PC-9 (cell line): ENCODE data around the gene P4HA1. TPM values are rescaled to one million over a fixed set of nuclear protein-coding genes. Genes with fewer than 3 reads are reported as not detected.

Experiments
- BruUV-seq: library from RNA; stranded (reverse); fragments of 400-500 nt; replicated peaks from 2 replicates; lab custom pipeline; 2021; lab: Mats Ljungman, UMichigan
- CTCF ChIA-PET: fragments of 300-600 bp; sonication (Branson Sonifier 250); formaldehyde crosslinking; loops from one replicate; lab custom pipeline; 2022; ENCODE audit warnings: antibody characterized with exemption; lab: Charles Lee
- POLR2A ChIA-PET: fragments of 300-600 bp; sonication (Branson Sonifier 250); formaldehyde crosslinking; loops from one replicate; lab custom pipeline; 2022; ENCODE audit warnings: antibody characterized with exemption; ENCODE audit not compliant: unreplicated experiment; lab: Charles Lee
- DNase-seq, 2 experiments: peaks; one replicate each; pipeline versions ENCODE4 v3.0.0 to v3.0.0-alpha.2; 2015 to 2022; ENCODE audit warnings: mixed read lengths in 1 of 2
- H2AFZ ChIP-seq: fragments of 200-600 bp; sonication (generic); 2 replicates; pipeline ENCODE4 v1.8.1; 2017; ENCODE audit warnings: antibody characterized with exemption
- H3F3A ChIP-seq: fragments of 200-600 bp; sonication (generic); 2 replicates; pipeline ENCODE4 v1.8.1; 2017; ENCODE audit warnings: antibody characterized with exemption, mild to moderate bottlenecking, low read depth; ENCODE audit not compliant: insufficient read depth
- H3K27ac ChIP-seq: fragments of 200-600 bp; sonication (generic); 2 replicates; pipeline ENCODE4 v1.6.1; 2016; ENCODE audit warnings: mixed run types
- H3K27me3 ChIP-seq: fragments of 200-600 bp; sonication (generic); 2 replicates; pipeline ENCODE4 v1.6.1; 2016; ENCODE audit warnings: low read depth, mixed run types; ENCODE audit not compliant: insufficient read depth
- H3K36me3 ChIP-seq: fragments of 200-600 bp; sonication (generic); 2 replicates; pipeline ENCODE4 v1.6.1; 2016; ENCODE audit warnings: low read depth, mixed run types
- H3K4me1 ChIP-seq: fragments of 200-600 bp; sonication (generic); replicated peaks from 2 replicates; pipeline ENCODE4 v1.6.1; 2016; ENCODE audit warnings: mixed run types; ENCODE audit not compliant: insufficient read depth
- H3K4me2 ChIP-seq: fragments of 200-600 bp; sonication (generic); 2 replicates; pipeline ENCODE4 v1.6.1; 2017; ENCODE audit warnings: mixed run types
- H3K4me3 ChIP-seq: fragments of 200-600 bp; sonication (generic); 2 replicates; pipeline ENCODE4 v1.6.1; 2016; ENCODE audit warnings: mixed run types
- H3K79me2 ChIP-seq: fragments of 200-600 bp; sonication (generic); 2 replicates; pipeline ENCODE4 v1.6.1; 2017; ENCODE audit warnings: low read depth, mixed run types
- H3K9me2 ChIP-seq: fragments of 200-600 bp; sonication (generic); 2 replicates; pipeline ENCODE4 v1.8.1; 2017; ENCODE audit warnings: mild to moderate bottlenecking; ENCODE audit not compliant: insufficient read depth
- H3K9me3 ChIP-seq: fragments of 200-600 bp; sonication (generic); 2 replicates; pipeline ENCODE4 v1.8.1; 2016; ENCODE audit warnings: low read depth; ENCODE audit not compliant: insufficient read depth
- H4K20me1 ChIP-seq: fragments of 200-600 bp; sonication (generic); 2 replicates; pipeline ENCODE4 v1.8.1; 2017; ENCODE audit not compliant: insufficient read depth
- EZH2 ChIP-seq: fragments of 200-600 bp; sonication (generic); IDR thresholded peaks from 2 replicates; pipeline ENCODE4 v1.8.0; 2017; ENCODE audit warnings: antibody characterized with exemption, low read depth
- intact Hi-C: fragments of 100-400 bp; cut with micrococcal nuclease; formaldehyde crosslinking; loops from one replicate; pipeline ENCODE4 v1.10.0; 2022; ENCODE audit not compliant: unreplicated experiment
- total RNA-seq: library from RNA; stranded (reverse); gene quantifications from 2 replicates; pipeline ENCODE4 v1.2.3, GENCODE V29; 2021
- TF ChIP-seq, protein P1 (sequence below): fragments of 200-600 bp; sonication (generic); conservative IDR thresholded peaks from 2 replicates; pipeline ENCODE4 v1.6.1; 2017; ENCODE audit warnings: mixed run types, antibody characterized with exemption, mild to moderate bottlenecking, moderate library complexity

P4HA1 gene
- total RNA-seq, 1 experiment from 2014 or later = 25.5 TPM

DNA sequence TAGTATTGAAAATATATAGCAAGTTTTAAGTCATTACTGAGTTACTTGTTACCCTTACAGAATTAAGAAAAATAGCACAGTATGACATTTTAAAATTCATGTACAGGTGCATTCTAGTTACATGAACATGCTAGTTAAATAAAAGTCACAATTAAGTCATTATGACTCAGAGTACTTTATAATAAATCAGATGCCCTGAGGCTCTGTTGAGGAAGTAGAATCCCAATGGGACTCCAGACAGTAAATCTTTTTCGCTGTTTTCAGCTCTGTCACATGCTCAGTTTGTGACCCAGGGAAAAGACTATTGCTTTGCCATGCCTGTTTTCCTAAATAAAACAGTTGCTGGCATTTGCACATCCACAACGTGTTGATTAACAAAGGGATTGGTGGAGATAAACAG lies 34.6 kb upstream of the P4HA1 start:
- ChIA-PET CTCF (no interaction called here), POLR2A (interaction anchor here (0.6 kb wide), 1 partner anchor 23 kb away, joined by 8 read pairs; no protein-coding TSS in a partner anchor)
- peak in 1 of 2 experiments; percentile 77 for DNase-seq
- Histone ChIP-seq H3K9me2 (no peaks in the 10 kb centered on the region), H3F3A (peaks cover 31% of the 10 kb centered on the region), H4K20me1 (0 out of 2 replicates have a peak, but pooled peaks cover 5% of the 10 kb centered on the region), H3K9me3 (no peaks in the 10 kb centered on the region), H3K36me3 (peaks cover 38% of the 10 kb centered on the region), H3K27me3 (no peaks in the 10 kb centered on the region), H3K27ac (peak overlapping the region; percentile 30), H3K79me2 (no peaks in the 10 kb centered on the region), H3K4me2 (peak overlapping the region; percentile 2; the same call in 1 of the 2 replicates), H2AFZ (no peak overlapping the region), H3K4me1 (peaks cover 23% of the 10 kb centered on the region), H3K4me3 (no peak overlapping the region)
- intact Hi-C loops = no loop called here
- TF ChIP-seq, protein P1, sequence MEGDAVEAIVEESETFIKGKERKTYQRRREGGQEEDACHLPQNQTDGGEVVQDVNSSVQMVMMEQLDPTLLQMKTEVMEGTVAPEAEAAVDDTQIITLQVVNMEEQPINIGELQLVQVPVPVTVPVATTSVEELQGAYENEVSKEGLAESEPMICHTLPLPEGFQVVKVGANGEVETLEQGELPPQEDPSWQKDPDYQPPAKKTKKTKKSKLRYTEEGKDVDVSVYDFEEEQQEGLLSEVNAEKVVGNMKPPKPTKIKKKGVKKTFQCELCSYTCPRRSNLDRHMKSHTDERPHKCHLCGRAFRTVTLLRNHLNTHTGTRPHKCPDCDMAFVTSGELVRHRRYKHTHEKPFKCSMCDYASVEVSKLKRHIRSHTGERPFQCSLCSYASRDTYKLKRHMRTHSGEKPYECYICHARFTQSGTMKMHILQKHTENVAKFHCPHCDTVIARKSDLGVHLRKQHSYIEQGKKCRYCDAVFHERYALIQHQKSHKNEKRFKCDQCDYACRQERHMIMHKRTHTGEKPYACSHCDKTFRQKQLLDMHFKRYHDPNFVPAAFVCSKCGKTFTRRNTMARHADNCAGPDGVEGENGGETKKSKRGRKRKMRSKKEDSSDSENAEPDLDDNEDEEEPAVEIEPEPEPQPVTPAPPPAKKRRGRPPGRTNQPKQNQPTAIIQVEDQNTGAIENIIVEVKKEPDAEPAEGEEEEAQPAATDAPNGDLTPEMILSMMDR = no peak
- no peak for TF ChIP-seq EZH2
- no TSS peak for BruUV-seq

- no peaks in the 10 kb centered on the region for H3K9me2 ChIP-seq
- H3F3A ChIP-seq = peaks cover 22% of the 10 kb centered on the region
- H3K27me3 ChIP-seq = no peaks in the 10 kb centered on the region
- POLR2A ChIA-PET = no interaction called here
- H3K4me1 ChIP-seq = peaks cover 8% of the 10 kb centered on the region
- H2AFZ ChIP-seq = no peak overlapping the region
- H3K9me3 ChIP-seq = no peaks in the 10 kb centered on the region
- no peaks in the 10 kb centered on the region for H3K79me2 ChIP-seq
- no peak overlapping the region for H3K27ac ChIP-seq
- peaks cover 18% of the 10 kb centered on the region for H3K36me3 ChIP-seq
- CTCF ChIA-PET = no interaction called here
- H3K4me2 ChIP-seq = no peak overlapping the region
- intact Hi-C loops = no loop called here
- no peak for DNase-seq
- BruUV-seq = no TSS peak
- TF ChIP-seq, protein P1 = no peak
- TF ChIP-seq EZH2 = no peak
- H3K4me3 ChIP-seq = no peak overlapping the region
- H4K20me1 ChIP-seq = no peaks in the 10 kb centered on the region
Observed at GRCh38 chr10:73126343-73126742, 29.7 kb upstream of the P4HA1 start.

- DNase-seq = no peak
- H3K27ac ChIP-seq = 0 out of 2 replicates have a peak overlapping the region, but pooled peaks have one; percentile 20
- H3F3A ChIP-seq = peaks cover 33% of the 10 kb centered on the region
- intact Hi-C loops = no loop called here
- H3K4me2 ChIP-seq = no peak overlapping the region
- H3K79me2 ChIP-seq = 0 out of 2 replicates have a peak, but pooled peaks cover 4% of the 10 kb centered on the region
- H3K4me1 ChIP-seq = peaks cover 22% of the 10 kb centered on the region
- no peaks in the 10 kb centered on the region for H3K27me3 ChIP-seq
- no peaks in the 10 kb centered on the region for H3K9me3 ChIP-seq
- H4K20me1 ChIP-seq = no peaks in the 10 kb centered on the region
- TF ChIP-seq, protein P1 = no peak
- no peak for TF ChIP-seq EZH2
- H3K9me2 ChIP-seq = no peaks in the 10 kb centered on the region
- BruUV-seq = no TSS peak
- no peak overlapping the region for H2AFZ ChIP-seq
- ChIA-PET POLR2A (interaction anchor here (0.7 kb wide), 1 partner anchor 735 kb away, joined by 3 read pairs; no protein-coding TSS in a partner anchor), CTCF (no interaction called here)
- H3K36me3 ChIP-seq = 0 out of 2 replicates have a peak, but pooled peaks cover 3% of the 10 kb centered on the region
- H3K4me3 ChIP-seq = no peak overlapping the region
Observed at GRCh38 chr10:73119952-73120351, 23.3 kb upstream of the P4HA1 start.
